Urothelium cell line (cell line): ENCODE data around the gene RASSF7.
A peak's percentile ranks its signal among the peaks of the same experiment; 100 is the strongest.

Experiments
- DNase-seq: peaks from one replicate; pipeline ENCODE4 v3.0.0; 2011; ENCODE audit warnings: low spot score, mixed read lengths
- FAIRE-seq: peaks from 2 replicates; lab custom pipeline; 2011; peaks lifted over from hg19 to GRCh38; lab: Jason Lieb, UNC

The RASSF7 gene

GRCh38 chr11:607020-607780 is 46.4 kb downstream of the RASSF7 start:
- FAIRE-seq = no peak

DNA sequence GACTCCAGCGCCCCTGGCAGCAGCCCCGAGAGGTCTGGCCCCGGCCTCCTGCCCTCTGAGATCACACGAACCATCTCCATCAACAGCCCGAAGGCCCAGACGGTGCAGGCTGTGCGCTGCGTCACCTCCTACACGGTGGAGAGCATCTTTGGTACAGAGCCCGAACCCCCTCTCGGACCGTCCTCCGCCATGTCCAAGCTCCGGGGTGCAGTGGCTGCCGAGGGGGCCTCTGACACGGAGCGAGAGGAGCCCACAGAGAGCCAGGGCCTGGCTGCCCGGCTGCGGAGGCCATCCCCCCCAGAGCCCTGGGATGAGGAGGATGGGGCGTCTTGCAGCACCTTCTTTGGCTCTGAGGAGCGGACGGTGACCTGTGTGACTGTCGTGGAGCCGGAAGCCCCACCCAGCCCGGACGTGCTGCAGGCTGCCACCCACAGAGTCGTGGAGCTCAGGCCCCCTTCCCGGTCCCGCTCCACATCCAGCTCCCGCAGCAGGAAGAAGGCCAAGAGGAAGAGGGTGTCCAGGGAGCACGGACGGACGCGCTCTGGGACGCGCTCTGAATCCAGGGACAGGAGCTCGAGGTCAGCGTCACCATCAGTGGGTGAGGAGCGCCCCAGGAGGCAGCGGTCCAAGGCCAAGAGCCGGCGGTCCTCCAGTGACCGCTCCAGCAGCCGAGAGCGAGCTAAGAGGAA is 47.3 kb downstream of the RASSF7 start:
- FAIRE-seq = no peak
- DNase-seq = no peak

More at GRCh38 chr11:607020-607780, 46.4 kb downstream of the RASSF7 start:
- no peak for DNase-seq

DNA sequence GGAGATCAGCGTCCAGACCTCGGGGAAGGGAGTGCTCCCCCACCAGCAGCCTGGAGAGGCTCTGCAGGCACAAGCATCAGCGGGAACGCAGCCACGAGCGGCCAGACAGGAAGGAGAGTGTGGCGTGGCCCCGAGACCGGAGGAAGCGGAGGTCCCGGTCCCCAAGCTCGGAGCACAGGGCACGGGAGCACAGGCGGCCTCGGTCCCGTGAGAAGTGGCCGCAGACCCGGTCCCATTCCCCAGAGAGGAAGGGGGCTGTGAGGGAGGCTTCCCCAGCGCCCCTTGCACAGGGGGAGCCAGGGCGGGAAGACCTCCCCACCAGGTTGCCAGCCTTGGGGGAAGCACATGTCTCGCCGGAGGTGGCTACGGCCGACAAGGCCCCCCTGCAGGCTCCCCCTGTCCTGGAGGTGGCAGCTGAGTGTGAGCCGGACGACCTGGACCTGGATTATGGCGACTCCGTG is 48.1 kb downstream of the RASSF7 start:
- DNase-seq = no peak
- FAIRE-seq = no peak

DNA sequence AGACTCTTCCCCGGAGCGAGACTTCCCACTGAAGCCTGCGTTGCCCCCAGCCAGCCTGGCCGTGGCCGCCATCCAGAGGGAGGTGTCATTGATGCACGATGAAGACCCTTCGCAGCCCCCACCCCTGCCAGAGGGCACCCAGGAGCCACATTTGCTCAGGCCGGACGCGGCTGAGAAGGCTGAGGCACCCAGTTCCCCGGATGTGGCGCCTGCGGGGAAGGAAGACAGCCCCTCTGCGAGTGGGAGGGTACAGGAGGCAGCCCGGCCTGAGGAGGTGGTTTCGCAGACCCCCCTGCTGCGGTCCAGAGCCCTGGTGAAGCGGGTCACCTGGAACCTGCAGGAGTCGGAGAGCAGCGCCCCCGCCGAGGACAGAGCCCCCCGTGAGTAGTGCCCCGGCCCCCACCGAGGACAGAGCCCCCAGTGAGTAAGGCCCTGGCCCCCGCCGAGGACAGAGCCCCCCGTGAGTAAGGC is 48.6 kb downstream of the RASSF7 start:
- FAIRE-seq (no peak), DNase-seq (no peak)

DNA sequence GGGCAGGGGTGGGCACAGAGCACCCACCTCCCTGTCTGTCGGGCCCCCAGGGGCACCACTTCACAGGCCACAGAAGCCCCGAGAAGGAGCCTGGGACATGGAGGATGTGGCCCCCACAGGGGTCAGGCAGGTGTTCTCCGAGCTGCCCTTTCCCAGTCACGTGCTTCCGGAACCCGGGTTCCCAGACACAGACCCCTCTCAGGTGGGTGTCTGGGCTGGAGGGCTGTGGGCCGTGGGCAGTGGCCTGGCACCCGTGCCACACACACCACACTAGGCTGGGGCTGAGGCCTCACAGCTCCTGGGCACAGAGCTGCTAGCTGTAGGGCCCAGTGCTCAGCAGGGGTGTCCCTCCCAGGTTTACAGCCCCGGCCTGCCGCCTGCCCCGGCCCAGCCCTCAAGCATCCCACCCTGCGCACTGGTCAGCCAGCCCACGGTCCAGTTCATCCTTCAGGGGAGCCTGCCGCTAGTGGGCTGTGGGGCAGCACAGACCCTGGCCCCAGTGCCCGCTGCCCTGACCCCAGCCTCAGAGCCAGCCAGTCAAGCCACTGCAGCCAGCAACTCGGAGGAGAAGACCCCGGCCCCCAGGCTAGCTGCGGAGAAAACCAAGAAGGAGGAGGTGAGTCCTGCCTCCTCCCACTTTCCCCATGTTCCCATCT is 49.5 kb downstream of the RASSF7 start:
- DNase-seq = no peak
- no peak for FAIRE-seq

GRCh38 chr11:611001-611996 is 50.5 kb downstream of the RASSF7 start:
- no peak for FAIRE-seq
- DNase-seq = no peak

DNA sequence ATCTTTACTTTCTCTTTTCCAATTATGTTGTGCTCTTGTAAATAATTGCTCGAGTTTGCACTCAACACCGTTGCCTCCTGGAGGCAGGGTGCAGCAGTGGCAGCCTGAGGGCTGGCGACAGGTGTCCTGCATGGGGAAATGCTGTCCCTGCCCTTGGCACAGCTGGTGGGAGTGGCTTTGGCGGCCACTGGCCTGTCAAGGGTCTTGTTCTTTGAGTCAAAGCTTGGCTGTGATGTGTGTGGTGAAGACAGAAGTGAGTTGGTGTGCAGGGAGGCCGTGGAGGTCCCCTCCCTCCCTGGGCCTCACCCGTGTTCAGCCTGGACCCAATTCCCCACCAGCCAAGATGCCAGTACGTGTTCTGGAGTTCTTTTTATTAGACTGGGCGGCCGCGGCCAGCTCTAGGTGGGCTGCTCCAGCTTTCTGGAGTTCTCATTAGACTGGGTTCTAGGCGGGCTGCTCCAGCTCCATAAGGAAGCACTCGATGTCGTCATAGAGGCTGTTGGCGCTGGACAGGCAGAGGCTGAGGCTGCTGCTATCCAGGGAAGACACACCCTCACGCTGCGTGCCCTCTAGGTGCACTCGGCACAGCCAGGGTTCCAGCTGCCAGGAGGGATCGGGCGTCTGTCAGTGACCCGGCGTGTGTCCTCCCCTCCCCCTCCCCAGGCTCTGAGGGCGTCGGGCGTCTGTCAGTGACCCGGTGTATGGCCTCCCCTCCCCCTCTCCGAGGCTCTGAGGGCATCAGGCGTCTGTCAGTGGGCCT is 51.6 kb downstream of the RASSF7 start:
- DNase-seq (no peak), FAIRE-seq (no peak)

DNA sequence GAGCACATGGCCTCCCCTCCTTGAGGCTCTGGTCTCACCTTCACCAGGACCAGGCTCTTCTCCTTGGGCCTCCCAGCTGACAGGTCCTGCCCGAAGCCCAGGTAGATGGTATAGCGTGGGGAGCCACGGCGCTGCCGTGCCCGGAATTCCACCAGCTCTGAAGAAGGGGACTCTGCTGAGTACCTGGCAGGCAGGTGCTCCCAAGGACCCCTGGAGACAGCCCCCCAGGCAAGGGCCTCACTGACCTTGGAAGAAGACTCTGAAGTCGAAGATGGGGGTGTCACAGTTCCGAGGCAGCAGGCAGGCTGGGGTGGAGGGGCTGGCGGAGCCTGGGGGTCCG is 52.2 kb downstream of the RASSF7 start:
- FAIRE-seq = no peak
- DNase-seq = no peak

DNA sequence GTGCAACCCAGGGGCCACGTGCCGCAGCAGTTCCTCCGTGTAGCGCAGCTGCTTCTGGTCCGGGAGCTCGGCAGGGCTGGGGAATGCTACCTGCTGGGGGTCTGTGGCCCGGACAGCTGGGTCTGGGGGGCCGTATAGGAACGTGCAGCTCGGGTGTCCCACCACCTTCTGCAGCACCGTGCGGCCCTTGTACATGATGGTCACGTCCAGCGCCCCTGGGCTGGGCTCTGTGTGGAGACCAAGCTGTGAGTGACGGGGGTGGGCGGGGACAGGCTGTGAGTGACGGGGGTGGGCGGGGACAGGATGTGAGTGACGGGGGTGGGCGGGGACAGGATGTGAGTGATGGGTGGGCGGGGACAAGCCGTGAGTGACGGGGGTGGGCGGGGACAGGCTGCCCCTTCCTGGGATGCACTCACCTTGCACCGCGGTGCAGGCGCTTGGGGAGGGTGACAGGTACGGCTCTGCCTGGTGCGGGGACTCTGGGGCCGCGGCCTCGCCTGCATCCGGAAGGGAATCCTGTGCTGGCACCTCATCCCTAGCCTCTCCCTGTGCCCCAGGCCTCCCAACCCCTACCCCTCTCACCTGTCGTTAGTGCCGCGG is 52.7 kb downstream of the RASSF7 start:
- FAIRE-seq (no peak), DNase-seq (peak; percentile 60)
